GM21528 (cell line): ENCODE results near the gene ITGAD.

ENCODE experiments used
- ATAC-seq: cut with Tn5 transposase; IDR thresholded peaks from one replicate; pipeline ENCODE4 v1.9.1; 2021; ENCODE audit warnings: mild to moderate bottlenecking, moderate library complexity; ENCODE audit not compliant: unreplicated experiment, low FRiP score

Gene ITGAD

DNA sequence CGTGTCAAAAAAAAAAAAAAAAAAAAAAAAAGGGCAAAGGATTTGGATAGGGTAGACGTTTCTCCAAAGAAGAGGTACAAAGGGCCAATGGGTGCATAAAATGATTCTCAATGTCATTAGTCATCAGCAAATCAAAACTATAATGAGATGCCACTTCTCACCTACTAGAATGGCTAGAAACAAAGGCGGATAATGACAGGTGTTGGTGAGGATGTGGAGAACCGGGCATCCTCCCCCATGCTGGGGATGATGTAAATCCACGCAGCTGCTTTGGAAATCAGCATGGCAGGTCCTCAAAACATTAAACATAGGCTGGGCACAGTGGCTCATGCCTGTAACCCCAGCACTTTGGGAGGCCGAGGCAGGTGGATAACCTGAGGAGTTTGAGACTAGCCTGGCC, 28.7 kb upstream of the ITGAD start:
- ATAC-seq: no peak

DNA sequence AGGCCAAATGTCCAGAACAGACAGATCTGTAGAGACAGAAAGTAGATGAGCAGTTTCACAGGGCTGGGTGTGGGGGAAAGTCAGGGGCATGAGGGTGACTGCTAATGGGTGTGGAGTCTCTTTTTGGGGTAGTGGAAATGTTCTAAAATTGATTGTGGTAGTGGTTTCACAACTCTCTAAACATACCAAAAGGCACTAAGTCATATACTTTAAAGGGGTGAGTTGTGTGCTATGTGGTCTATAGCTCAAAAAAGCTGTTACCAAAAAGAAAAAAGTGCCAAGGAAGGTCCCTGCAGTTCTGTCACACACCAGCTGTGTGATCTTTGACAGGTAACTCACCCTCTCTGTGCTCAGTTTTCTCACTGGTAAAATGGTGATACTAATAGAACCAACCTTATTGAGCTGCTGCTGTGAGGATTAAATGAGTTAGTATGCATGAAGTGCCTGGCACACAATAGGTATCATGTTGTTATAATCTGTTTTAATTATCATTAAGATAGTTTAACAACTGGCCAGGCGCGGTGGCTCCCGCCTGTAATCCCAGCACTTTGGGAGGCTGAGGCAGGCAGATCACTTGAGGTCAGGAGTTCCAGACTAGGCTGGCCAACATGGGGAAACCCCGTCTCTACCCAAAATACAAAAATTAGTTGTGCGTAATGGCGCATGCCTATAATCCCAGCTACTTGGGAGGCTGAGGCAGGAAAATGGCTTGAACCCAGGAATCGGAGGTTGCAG, 27.8 kb upstream of the ITGAD start:
- ATAC-seq: peak; percentile 70

DNA sequence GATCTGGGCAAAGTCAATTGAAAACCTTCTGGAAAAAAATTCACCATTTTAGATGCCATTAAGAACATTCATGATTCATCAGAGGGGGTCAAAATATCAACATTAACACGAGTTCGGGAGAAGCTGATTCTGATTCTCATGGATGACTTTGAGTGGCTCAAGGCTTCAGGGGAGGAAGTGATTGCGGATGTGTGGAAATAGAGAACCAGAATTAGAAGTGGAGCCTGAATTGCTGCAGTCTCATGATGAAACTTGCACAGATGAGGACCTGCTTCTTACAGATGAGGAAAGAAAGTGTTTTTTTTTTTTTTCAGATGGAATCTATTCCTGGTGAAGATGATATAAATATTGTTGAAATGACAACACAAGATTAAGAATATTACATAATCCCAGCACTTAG, 25.3 kb upstream of the ITGAD start:
- no peak for ATAC-seq

DNA sequence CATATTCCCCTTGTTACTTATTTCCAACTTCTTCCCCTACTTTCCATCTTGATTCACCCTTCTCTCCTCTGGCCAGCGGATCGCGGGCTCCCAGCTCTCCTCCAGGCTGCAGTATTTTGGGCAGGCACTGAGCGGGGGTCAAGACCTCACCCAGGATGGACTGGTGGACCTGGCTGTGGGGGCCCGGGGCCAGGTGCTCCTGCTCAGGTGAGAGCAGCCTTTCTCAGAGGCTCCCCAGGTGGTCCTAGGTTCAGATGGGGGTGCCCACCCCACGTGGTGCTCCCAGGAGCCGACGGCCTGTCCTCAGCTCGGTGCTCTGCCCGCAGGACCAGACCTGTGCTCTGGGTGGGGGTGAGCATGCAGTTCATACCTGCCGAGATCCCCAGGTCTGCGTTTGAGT, 22.1 kb upstream of the ITGAD start:
- no peak for ATAC-seq

DNA sequence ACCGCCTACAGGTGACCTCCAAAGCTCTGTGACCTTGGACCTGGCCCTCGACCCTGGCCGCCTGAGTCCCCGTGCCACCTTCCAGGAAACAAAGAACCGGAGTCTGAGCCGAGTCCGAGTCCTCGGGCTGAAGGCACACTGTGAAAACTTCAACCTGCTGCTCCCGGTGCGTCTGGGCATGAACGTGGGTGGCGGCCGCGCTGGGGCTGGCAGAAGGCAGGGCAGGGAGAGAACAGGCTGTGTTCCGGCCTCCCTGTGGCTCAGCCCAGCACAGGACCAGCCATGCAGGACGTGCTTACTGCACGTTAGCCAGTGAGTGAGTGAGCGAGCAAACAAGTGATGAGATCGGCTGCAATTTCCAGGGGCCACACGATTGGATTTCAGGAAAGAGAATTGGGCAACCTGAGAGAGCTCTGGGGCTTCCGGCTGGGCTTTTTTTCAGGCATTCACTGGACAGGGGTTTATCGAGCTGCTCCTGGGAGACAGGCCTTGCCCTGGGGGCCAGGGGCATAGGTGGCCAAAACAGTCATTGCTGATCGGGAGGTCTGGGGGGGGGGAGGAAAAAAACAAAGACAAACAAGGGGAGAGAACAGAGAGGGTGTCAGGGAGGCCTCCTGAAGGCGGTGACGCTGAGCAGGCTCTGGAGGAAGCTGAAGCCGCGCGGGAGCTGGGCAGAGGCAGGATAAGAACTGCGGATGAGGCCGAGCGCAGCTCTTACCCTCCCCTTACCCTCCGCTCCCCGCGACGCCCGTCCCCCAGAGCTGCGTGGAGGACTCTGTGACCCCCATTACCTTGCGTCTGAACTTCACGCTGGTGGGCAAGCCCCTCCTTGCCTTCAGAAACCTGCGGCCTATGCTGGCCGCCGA, 21.3 kb upstream of the ITGAD start:
- ATAC-seq: no peak

DNA sequence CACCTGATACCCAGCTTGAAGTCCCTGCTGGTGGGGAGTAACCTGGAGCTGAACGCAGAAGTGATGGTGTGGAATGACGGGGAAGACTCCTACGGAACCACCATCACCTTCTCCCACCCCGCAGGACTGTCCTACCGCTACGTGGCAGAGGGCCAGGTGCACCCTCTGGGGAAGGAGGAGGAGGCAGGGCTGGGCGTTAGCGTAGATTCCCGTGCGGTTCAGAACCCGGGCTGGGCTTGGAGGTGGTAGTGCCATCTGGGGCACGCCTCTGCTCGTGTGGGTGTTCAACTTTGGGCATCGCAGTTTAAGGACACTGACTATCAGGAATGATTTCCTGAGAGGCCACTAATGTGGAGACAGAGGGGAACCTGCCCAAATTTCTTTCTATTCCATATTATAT, 19.9 kb upstream of the ITGAD start:
- ATAC-seq: no peak

DNA sequence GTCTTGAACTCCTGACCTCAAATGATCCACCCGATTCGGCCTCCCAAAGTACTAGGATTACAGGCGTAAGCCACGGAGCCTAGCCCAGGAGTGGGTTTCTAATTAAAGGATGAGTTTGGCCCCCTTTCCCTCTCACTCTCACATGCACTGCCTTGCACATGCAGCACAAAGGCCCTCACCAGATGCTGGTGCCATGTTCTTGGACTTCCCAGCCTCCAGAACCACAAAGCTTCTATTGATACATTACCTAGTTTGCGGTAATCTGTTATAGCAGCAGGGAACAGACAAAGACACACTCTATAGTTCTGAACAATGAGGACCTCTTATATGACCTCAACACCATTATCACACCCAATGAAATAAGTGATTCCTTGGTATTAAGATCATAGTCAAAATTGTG, 17.9 kb upstream of the ITGAD start:
- no peak for ATAC-seq

DNA sequence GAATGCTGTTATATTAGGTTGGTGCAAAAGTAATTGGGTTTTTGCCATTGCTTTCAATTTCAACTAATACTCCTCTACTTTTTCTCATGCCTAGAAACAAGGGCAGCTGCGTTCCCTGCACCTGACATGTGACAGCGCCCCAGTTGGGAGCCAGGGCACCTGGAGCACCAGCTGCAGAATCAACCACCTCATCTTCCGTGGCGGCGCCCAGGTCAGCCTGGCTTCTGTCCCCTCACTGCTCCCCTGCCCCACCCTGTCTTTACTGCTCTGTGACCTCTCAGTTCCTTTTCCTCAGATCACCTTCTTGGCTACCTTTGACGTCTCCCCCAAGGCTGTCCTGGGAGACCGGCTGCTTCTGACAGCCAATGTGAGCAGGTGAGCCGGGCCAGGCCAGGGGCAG, 16.4 kb upstream of the ITGAD start:
- ATAC-seq: no peak

DNA sequence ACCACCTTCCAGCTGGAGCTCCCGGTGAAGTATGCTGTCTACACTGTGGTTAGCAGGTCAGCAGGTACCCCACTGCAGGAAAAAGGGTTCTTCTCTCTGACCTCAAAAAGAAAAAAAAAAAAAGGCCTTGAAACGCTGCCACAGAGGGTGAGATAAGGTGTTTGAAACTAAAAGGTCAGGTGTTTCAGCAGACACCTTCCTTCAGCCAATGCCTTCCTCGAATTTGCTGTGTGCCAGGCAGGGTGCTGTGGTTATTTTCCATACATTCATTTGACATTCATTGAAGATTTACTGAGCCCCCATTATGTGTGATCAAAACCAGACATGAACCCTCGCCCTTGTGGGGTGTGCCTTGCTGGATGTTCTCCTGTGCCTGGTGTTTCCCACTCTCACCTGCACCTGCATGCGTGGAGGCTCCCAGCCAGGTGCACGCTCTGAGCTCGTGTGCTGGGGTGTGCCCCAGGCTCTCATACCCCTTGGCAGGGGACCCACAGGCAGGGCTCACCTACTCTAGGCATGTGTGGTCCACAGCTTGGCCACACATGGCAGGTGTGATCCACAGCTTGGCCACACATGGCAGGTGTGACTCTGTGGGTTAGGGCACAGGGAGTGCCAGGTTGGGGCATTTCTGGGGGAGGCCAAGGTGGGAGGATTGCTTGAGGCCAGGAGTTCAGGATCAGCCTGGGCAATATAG, 15.8 kb upstream of the ITGAD start:
- ATAC-seq: no peak

DNA sequence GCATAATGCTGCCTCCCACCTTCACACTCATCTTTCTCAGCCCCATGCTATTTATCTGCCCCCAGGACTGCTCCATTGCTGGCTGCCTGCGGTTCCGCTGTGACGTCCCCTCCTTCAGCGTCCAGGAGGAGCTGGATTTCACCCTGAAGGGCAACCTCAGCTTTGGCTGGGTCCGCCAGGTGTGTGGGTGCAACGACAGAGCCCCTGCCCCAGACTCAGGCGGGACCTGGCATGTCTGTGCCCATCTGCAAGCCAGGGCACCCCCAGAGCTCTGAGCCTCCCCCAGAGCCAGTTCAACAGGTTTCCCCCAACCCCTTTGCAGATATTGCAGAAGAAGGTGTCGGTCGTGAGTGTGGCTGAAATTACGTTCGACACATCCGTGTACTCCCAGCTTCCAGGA, 12.9 kb upstream of the ITGAD start:
- no peak for ATAC-seq

DNA sequence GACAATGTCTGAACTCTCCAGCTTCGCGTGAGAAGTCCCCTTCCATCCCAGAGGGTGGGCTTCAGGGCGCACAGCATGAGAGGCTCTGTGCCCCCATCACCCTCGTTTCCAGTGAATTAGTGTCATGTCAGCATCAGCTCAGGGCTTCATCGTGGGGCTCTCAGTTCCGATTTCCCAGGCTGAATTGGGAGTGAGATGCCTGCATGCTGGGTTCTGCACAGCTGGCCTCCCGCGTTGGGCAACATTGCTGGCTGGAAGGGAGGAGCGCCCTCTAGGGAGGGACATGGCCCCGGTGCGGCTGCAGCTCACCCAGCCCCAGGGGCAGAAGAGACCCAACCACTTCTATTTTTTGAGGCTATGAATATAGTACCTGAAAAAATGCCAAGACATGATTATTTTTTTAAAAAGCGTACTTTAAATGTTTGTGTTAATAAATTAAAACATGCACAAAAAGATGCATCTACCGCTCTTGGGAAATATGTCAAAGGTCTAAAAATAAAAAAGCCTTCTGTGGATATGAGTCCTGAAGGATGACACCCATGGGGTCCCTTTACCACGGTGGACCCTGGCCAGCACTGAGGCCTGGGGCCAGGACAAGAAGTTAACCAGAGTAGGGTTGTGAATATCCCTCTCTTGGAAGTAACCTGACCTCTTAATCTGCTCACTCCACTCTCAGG, 10.5 kb upstream of the ITGAD start:
- no peak for ATAC-seq

DNA sequence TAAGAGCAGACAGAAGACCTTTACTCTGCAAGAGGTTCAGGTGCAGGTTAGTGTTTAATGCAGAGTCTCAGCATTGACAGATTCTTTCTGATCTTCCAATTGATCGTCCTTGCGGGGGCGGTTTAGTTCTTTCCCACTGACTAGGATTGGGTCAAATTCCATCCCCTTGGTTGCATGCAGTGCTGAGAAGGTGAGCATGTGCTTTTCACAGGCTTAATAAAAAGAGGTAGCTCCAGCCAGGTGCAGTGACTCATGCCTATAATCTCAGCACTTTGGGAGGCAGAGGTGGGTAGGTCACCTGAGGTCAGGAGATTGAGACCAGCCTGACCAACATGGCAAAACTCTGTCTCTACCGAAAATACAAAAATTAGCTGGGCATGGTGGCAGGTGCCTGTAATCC, 7.5 kb upstream of the ITGAD start:
- no peak for ATAC-seq

DNA sequence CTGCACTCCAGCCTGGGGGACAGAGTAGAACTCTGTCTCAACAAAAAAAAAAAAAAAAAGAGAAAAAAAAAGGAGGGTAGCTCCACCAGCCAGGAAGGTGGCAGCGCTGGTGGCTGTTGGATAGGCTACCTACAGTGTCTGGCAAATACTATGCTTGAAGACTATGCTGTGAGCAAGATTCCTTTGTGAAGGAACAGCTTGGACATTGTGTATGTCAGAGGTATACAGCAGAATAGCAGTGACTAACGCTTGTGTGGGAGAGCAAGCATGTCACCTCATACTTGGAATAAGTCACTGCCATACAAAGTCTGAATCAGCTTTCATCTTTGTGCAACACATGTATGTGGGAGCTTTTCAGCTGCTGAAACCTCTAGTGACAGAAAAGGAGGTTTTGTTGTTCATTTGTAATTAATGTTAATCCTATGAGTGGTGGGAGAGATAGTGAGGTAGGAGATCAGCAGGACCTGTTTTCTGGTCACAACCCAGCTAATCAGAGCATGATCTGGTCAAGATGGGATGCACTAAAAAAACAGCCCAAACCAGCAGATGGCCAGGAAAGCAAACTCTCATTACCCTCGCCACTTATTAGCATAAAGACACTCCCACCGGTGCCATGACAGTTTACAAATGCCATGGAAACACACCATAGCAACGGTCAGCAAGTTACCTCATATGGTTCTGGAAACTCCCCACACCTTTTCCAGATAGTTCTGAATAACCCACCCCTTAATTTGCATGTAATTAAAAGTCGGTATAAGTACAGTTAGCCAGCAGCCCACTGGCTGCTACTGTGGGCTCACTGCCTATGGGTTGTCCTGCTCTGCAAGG, 6.8 kb upstream of the ITGAD start:
- no peak for ATAC-seq

DNA sequence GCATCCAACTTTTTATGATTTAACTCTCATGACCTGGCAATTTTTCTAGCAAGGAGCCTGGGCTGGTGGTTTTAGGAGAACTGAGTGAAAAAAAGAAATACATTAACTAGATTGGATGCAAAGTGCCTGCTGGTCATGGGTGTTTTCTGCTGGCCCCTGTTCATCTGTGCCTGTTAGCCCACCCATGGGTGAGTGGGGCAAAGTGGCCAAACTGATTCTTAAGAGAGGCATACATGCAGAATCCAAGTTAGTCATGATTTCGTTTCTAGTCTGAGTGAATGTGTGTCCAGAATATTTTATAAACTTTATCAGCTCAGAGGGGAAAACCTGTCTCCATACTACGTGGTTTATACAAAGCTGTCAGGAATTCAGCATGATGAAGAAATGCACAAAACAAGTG, 4.6 kb upstream of the ITGAD start:
- ATAC-seq: no peak

DNA sequence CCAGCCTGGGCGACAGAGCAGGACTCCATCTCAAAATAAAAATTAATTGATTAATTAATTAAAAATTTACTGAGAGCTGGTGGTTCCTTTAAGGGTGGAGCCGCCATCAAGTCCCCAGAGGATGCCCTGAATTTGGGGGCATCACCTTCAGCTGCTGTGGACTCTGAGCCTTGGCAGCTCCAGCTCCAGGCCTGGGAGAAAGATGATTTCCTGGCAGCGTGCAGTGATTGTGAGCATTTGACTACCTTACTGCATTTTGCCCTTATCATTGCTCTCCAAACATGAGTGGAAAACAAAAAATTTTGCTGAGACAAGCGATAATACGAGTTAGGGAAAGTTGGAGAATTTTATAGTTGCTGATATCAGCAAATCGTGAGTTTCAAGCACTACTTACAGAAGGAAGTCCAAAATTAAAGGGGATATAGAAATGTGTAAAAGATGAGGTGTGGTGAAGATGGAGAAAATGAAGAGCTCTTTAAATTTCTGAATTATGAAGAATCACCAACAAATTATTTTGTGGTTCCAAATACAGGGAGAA, 2.6 kb upstream of the ITGAD start:
- no peak for ATAC-seq

DNA sequence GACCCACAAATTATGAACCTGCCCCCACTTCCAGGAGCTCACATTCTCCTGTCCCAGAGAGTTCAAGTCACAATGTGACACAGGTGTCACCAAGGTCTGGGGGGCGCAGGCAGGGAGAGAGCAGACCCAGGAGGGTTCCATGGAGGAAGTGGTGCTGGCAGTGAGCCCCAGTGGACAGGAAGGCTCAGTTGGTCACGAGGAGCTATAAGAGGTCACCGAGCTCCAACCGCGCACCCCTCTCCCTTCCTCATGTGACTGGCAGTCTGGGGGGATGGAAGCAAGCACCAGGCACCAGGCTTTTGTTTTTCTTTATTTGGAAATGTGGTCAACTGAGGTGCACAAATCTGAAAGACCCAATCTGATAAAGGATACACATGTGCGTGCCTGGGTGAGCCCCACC, 2.5 kb downstream of the ITGAD start:
- no peak for ATAC-seq

DNA sequence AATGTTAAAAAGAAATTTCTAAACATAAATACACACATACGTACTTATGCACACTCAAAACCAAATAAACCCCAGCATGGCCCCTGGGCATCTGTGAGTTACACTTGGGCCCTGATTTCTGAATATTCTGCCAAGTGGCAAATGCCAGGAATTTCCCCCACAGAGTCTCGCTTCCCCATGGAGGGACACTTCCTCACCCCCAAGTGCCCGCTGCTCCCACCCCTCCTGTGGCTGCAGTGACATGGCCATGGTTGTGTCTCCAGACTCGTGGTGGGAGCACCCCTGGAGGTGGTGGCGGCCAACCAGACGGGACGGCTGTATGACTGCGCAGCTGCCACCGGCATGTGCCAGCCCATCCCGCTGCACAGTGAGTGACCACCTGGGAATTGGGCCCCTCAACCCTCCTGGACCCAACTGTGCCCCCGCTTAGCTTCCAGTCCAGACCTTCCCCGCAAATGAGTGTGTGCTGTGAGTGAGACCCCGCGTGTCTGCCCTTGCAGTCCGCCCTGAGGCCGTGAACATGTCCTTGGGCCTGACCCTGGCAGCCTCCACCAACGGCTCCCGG, 4.0 kb downstream of the ITGAD start:
- ATAC-seq: no peak

DNA sequence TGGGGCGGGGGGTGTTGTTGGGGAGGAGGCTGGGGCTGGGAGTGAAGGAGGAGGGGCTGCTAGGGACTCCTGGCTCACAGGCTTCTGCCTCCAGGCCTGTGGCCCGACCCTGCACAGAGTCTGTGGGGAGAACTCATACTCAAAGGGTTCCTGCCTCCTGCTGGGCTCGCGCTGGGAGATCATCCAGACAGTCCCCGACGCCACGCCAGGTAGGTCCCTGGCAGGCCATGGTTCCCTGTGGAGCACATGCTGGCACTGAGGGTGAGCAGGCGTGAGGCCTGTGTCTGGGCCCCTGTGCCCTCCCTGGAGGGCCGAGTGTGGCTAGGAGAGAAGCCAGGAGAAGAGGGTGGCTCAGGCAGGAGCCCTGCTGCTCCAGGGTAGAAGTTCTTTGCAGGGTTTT, 4.6 kb downstream of the ITGAD start:
- no peak for ATAC-seq

DNA sequence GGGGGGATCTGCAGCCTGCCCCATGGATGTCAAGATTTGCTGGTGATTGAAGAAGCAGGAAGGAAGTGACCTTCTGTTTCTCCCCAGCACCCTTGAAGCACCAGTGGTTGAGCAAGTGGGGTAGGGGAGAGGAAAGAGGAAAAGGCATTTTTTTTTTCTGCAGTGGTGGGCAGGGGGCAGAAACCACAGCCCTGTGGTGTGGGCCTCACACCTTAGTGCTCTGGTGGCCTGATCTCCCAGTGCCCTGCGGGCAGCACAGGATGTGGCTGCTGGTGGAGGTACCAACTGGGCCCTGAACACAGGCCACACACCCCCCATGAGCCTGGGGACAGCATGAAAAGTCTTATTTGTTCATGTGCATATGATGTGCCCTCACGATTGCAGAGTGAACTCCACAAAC, 7.1 kb downstream of the ITGAD start:
- ATAC-seq: no peak

DNA sequence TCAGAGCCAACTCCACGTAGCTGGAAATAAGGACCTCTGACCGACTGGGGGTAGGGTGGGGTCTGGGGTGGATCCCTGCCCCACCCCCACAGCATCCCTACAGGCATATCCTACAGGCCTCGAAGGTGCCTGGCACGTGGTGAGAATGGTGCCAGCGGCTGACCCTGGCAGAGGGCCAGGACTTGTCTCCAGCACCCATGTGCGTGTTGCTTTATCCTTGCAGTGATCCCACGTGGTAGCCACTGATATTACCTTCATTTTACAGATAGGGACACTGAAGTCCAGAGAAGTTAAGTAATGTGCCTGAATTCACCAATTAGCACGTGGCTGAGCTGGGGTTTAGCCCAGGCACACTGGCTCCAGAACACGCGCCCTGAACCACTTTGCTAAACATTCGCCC, 8.3 kb downstream of the ITGAD start:
- ATAC-seq: no peak
